ENCODE results near the gene RAD51B.
A peak's percentile ranks its signal among the peaks of the same experiment; 100 is the strongest.

RAD51B gene

DNA sequence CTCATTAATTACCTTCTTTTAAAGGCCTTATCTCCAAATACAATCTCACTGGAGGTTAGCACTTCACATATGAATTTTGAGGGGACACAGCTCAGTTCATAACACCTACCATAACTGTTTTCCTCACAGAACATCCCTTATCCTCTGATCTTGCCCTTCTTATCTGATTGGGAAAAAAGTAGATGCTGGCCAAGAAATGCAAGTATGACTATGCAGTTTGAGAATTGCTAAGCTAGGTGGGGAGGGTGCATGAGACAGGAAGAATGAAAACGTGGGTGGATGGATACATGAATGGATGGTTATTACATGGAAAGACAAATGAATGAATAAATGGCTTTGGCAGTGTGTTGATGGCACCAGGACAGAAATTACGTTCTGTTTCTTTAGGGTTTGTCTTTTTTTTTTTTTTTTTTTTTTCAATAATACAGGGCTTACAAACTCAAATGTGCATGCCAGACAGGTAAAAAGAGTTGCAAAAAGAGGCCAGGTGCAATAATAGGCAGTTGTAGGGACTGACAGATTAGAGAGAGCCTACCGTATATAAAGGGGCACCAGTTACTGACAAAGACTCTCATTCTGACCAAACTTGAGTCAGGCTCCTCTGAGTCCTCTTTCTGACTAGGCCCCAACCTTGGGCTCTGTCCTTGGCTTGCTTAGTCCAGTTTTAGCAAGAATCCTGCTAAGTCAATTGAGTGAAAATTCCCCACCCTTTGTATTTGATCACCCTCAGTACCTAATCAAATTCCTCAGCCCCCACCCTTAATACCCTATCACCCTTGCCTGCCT is 668.4 kb downstream of the RAD51B start:
- Histone ChIP-seq H3K4me3 (ENCODE audit: low read depth, low read length) (no peak overlapping the region), H3K27ac (no peak overlapping the region), H3K4me1 (no peaks in the 10 kb centered on the region), H3K4me2 (ENCODE audit: low read length) (peak overlapping the region; percentile 18), H2AFZ (no peak overlapping the region), H3K9me3 (ENCODE audit: control insufficient read depth, low read length) (no peaks in the 10 kb centered on the region), H3K79me2 (no peaks in the 10 kb centered on the region), H3K36me3 (ENCODE audit: control insufficient read depth, insufficient read depth, low read length) (no peaks in the 10 kb centered on the region), H3K27me3 (ENCODE audit: control insufficient read depth, insufficient read depth, low read length) (no peaks in the 10 kb centered on the region), H3K9ac (no peak overlapping the region)
- no peak for TF ChIP-seq CTCF (IDR thresholded peaks at IDR 0.05)

- H3K79me2 ChIP-seq: no peaks in the 10 kb centered on the region
- TF ChIP-seq CTCF (IDR thresholded peaks at IDR 0.05): no peak
- no peak overlapping the region for H3K4me3 ChIP-seq (ENCODE audit: low read depth, low read length)
- H3K9me3 ChIP-seq (ENCODE audit: control insufficient read depth, low read length): no peaks in the 10 kb centered on the region
- H3K4me2 ChIP-seq (ENCODE audit: low read length): no peak overlapping the region
- H3K36me3 ChIP-seq (ENCODE audit: control insufficient read depth, insufficient read depth, low read length): no peaks in the 10 kb centered on the region
- H3K4me1 ChIP-seq: no peaks in the 10 kb centered on the region
- H2AFZ ChIP-seq: no peak overlapping the region
- no peak overlapping the region for H3K27ac ChIP-seq
- H3K27me3 ChIP-seq (ENCODE audit: control insufficient read depth, insufficient read depth, low read length): no peaks in the 10 kb centered on the region
- no peak overlapping the region for H3K9ac ChIP-seq
These were observed 672.2 kb downstream of the RAD51B start for GRCh38 chr14:68491793-68492192.

DNA sequence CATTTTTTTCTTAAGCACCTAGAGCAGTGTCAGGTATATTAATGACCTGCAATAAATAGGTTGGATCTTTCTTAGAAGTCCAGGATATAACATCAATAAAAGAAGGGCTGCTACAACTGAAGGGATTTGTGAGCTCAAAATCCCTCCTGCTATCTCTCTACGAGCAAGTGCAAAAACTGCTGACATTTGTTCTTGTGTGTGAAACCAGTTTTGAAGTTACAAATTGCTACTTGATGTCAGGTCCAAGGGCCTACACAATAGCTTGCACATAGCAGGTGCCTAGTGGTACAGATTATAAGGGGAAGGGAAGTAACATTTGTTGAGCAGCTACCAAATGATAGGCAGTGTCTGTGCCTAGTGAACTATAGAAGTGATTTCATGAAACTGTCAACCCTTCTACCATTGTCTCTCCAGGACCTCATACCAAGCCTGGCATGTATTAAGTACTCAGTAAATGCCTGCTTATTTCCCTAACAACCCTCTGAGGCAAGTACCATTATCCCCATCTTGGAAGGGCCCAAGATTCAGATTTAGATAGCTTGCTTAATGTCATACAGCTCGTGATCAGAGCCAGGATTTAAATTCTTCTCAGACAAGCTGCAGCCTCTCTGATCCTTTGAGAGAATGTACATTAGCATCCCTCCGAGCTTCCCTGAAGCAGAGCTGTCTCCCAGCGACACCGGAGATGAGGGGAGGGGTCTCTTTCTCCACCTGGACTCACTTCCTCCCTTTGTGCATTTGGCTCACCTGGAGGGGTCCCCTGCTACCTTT is 673.0 kb downstream of the RAD51B start:
- no peak overlapping the region for H3K27ac ChIP-seq
- TF ChIP-seq CTCF (IDR thresholded peaks at IDR 0.05): no peak
- no peak overlapping the region for H3K9ac ChIP-seq
- no peaks in the 10 kb centered on the region for H3K27me3 ChIP-seq (ENCODE audit: control insufficient read depth, insufficient read depth, low read length)
- H3K4me1 ChIP-seq: no peaks in the 10 kb centered on the region
- no peaks in the 10 kb centered on the region for H3K9me3 ChIP-seq (ENCODE audit: control insufficient read depth, low read length)
- H2AFZ ChIP-seq: no peak overlapping the region
- no peaks in the 10 kb centered on the region for H3K79me2 ChIP-seq
- H3K4me2 ChIP-seq (ENCODE audit: low read length): no peak overlapping the region
- no peaks in the 10 kb centered on the region for H3K36me3 ChIP-seq (ENCODE audit: control insufficient read depth, insufficient read depth, low read length)
- no peak overlapping the region for H3K4me3 ChIP-seq (ENCODE audit: low read depth, low read length)

GRCh38 chr14:68493152-68493911 is 673.8 kb downstream of the RAD51B start:
- Histone ChIP-seq H3K9me3 (ENCODE audit: control insufficient read depth, low read length) (no peaks in the 10 kb centered on the region), H3K79me2 (no peaks in the 10 kb centered on the region), H3K27ac (no peak overlapping the region), H2AFZ (no peak overlapping the region), H3K9ac (no peak overlapping the region), H3K4me2 (ENCODE audit: low read length) (no peak overlapping the region), H3K4me1 (no peaks in the 10 kb centered on the region), H3K27me3 (ENCODE audit: control insufficient read depth, insufficient read depth, low read length) (no peaks in the 10 kb centered on the region), H3K36me3 (ENCODE audit: control insufficient read depth, insufficient read depth, low read length) (no peaks in the 10 kb centered on the region), H3K4me3 (ENCODE audit: low read depth, low read length) (no peak overlapping the region)
- TF ChIP-seq CTCF (IDR thresholded peaks at IDR 0.05): no peak

Measured in parathyroid adenoma (tissue), 2 donors.